SK-N-SH (cell line): ENCODE data around the gene JRKL. TPM values are rescaled to one million over a fixed set of nuclear protein-coding genes. Genes with fewer than 3 reads are reported as not detected.

Experiments
- CTCF ChIA-PET: fragments of 300-600, 350-600 bp; formaldehyde crosslinking; extraction: SDS; loops from one replicate; lab custom pipeline; 2021; lab: Yijun Ruan, JAX
- POLR2A ChIA-PET: fragments of 350-600 bp; sonication (Branson Sonifier 250); formaldehyde crosslinking; extraction: SDS; loops from one replicate; lab custom pipeline; 2020; ENCODE audit warnings: antibody characterized with exemption, inconsistent platforms; lab: Yijun Ruan, JAX
- DNase-seq: peaks from one replicate; pipeline ENCODE4 v3.0.0; 2012
- H2AFZ ChIP-seq: fragments of 200-600 bp; sonication (generic); 2 replicates; pipeline ENCODE4 v1.8.1; 2016; ENCODE audit warnings: antibody characterized with exemption, mild to moderate bottlenecking, low read depth
- H3F3A ChIP-seq: fragments of 200-600 bp; sonication (generic); replicated peaks from 2 replicates; pipeline ENCODE3; 2016; ENCODE audit warnings: antibody characterized with exemption, mild to moderate bottlenecking; ENCODE audit not compliant: insufficient read depth
- H3K27ac ChIP-seq, 2 experiments: fragments of 200-500 bp in 1 of 2; fragments of 200-600 bp in 1 of 2; sonication (Bioruptor generic) in 1 of 2; sonication (generic), shearing (Covaris generic) in 1 of 2; 2 replicates each; pipeline versions ENCODE4 v1.5.1 to v1.6.1; 2014 to 2016; ENCODE audit warnings: low read depth in 2 of 2, inconsistent platforms in 1 of 2, low read length in 1 of 2, mild to moderate bottlenecking in 1 of 2, mixed read lengths in 1 of 2
- H3K27me3 ChIP-seq: fragments of 200-600 bp; sonication (generic), shearing (Covaris generic); 2 replicates; pipeline ENCODE4 v1.6.1; 2016; ENCODE audit warnings: mixed run types; ENCODE audit not compliant: insufficient read depth
- H3K36me3 ChIP-seq, 2 experiments: fragments of 200-500 bp in 1 of 2; fragments of 200-600 bp in 1 of 2; sonication (Bioruptor generic) in 1 of 2; sonication (generic) in 1 of 2; replicated peaks in 1 of 2; 2 replicates each; pipeline versions ENCODE3 to v1.5.1; 2014 to 2016; ENCODE audit warnings: low read length in 1 of 2, mild to moderate bottlenecking in 1 of 2; ENCODE audit not compliant: insufficient read depth in 2 of 2, control insufficient read depth in 1 of 2
- H3K4me1 ChIP-seq, 2 experiments: fragments of 200-500 bp in 1 of 2; fragments of 200-600 bp in 1 of 2; sonication (Bioruptor generic) in 1 of 2; sonication (generic), shearing (Covaris generic) in 1 of 2; 2 replicates each; pipeline versions ENCODE4 v1.5.1 to v1.6.1; 2014 to 2016; ENCODE audit warnings: low read depth in 1 of 2, low read length in 1 of 2, mixed run types in 1 of 2; ENCODE audit not compliant: insufficient read depth in 2 of 2, control insufficient read depth in 1 of 2
- H3K4me2 ChIP-seq: fragments of 200-600 bp; sonication (generic), shearing (Covaris generic); 2 replicates; pipeline ENCODE4 v1.6.1; 2017; ENCODE audit warnings: mixed run types
- H3K4me3 ChIP-seq, 2 experiments: fragments of 200-500 bp in 1 of 2; fragments of 200-600 bp in 1 of 2; sonication (Bioruptor generic) in 1 of 2; sonication (generic), shearing (Covaris generic) in 1 of 2; 2 replicates each; pipeline versions ENCODE4 v1.5.1 to v1.8.1; 2014 to 2016; ENCODE audit warnings: low read depth in 2 of 2, inconsistent platforms in 1 of 2, low read length in 1 of 2, mild to moderate bottlenecking in 1 of 2, mixed read lengths in 1 of 2, moderate library complexity in 1 of 2
- H3K79me2 ChIP-seq: fragments of 200-600 bp; sonication (generic); 2 replicates; pipeline ENCODE4 v1.8.1; 2017; ENCODE audit warnings: mild to moderate bottlenecking; ENCODE audit not compliant: insufficient read depth
- H3K9ac ChIP-seq: fragments of 200-600 bp; sonication (generic); 2 replicates; pipeline ENCODE4 v1.6.1; 2017; ENCODE audit warnings: mixed run types
- H3K9me2 ChIP-seq: fragments of 200-600 bp; sonication (generic); 2 replicates; pipeline ENCODE4 v1.6.1; 2017; ENCODE audit warnings: mixed run types
- H3K9me3 ChIP-seq: fragments of 200-600 bp; sonication (generic); 2 replicates; pipeline ENCODE4 v1.6.1; 2017; ENCODE audit warnings: mixed run types, mild to moderate bottlenecking, moderate library complexity
- H4K20me1 ChIP-seq: fragments of 200-600 bp; sonication (generic); 2 replicates; pipeline ENCODE4 v1.6.1; 2017; ENCODE audit warnings: mild to moderate bottlenecking, mixed run types; ENCODE audit not compliant: insufficient read depth
- ELF1 ChIP-seq: IDR thresholded peaks from 2 replicates; pipeline ENCODE4 v1.4.0; 2012
- EP300 ChIP-seq, 2 experiments: IDR thresholded peaks; 2 replicates each; pipeline versions ENCODE4 v1.4.0 to v1.6.1; 2012; ENCODE audit warnings: borderline replicate concordance in 1 of 2, low read depth in 1 of 2, low read length in 1 of 2
- FOSL2 ChIP-seq: IDR thresholded peaks from 2 replicates; pipeline ENCODE4 v1.4.0; 2012; ENCODE audit warnings: low read depth, mild to moderate bottlenecking, moderate library complexity, borderline replicate concordance
- FOXJ3 ChIP-seq: sonication (generic); formaldehyde crosslinking; IDR thresholded peaks from 2 replicates; pipeline ENCODE4 v1.5.1; 2020; ENCODE audit warnings: mild to moderate bottlenecking, missing genetic modification reagents
- GABPA ChIP-seq: IDR thresholded peaks from 2 replicates; pipeline ENCODE4 v1.4.0; 2012; ENCODE audit warnings: low read depth, mild to moderate bottlenecking
- JUND ChIP-seq: IDR thresholded peaks from 2 replicates; pipeline ENCODE4 v1.4.0; 2012
- MXI1 ChIP-seq: IDR thresholded peaks from 2 replicates; pipeline ENCODE4 v1.6.1; 2012; ENCODE audit warnings: mild to moderate bottlenecking, low read depth, low read length, improper control_type of control experiment
- NFIC ChIP-seq: IDR thresholded peaks from 2 replicates; pipeline ENCODE4 v1.4.0; 2012; ENCODE audit warnings: borderline replicate concordance
- POLR2AphosphoS5 ChIP-seq: IDR thresholded peaks from 2 replicates; pipeline ENCODE4 v1.6.1; 2012; ENCODE audit warnings: low read depth, low read length
- RFX5 ChIP-seq: IDR thresholded peaks from 2 replicates; pipeline ENCODE4 v1.6.1; 2012; ENCODE audit warnings: mild to moderate bottlenecking, improper control_type of control experiment, low read length
- RXRA ChIP-seq: IDR thresholded peaks from 2 replicates; pipeline ENCODE4 v1.4.0; 2012; ENCODE audit warnings: low read depth, mild to moderate bottlenecking, borderline replicate concordance
- USF1 ChIP-seq: IDR thresholded peaks from 2 replicates; pipeline ENCODE4 v1.4.0; 2012; ENCODE audit warnings: low read depth, borderline replicate concordance
- WGBS: methylation state at CpG from one replicate; pipeline ENCODE4 v1.1.6; 2017; ENCODE audit warnings: low lambda C conversion rate; 5-methylcytosine and 5-hydroxymethylcytosine counted together
- polyA plus RNA-seq, 3 experiments: library from polyadenylated mRNA; depleted of rRNA; stranded (reverse); fragments of >200 nt; gene quantifications; 2 replicates each; pipeline ENCODE4 v1.2.3, GENCODE V29; 2012
- TF ChIP-seq, protein P1 (sequence below): IDR thresholded peaks from 2 replicates; pipeline ENCODE4 v1.4.0; 2012; ENCODE audit warnings: low read depth, borderline replicate concordance
- TF ChIP-seq, protein P2 (sequence below): IDR thresholded peaks from 2 replicates; pipeline ENCODE4 v1.4.0; 2012; ENCODE audit warnings: low read depth
- TF ChIP-seq, protein P3 (sequence below): fragments of 200-600 bp; sonication (generic); IDR thresholded peaks from 2 replicates; pipeline ENCODE4 v1.6.1; 2017; ENCODE audit warnings: antibody characterized with exemption, mild to moderate bottlenecking, moderate library complexity

Gene JRKL
- polyA plus RNA-seq, 1 of the 3 experiments (the other 2 are of a cell fraction), result 3.8 TPM

DNA sequence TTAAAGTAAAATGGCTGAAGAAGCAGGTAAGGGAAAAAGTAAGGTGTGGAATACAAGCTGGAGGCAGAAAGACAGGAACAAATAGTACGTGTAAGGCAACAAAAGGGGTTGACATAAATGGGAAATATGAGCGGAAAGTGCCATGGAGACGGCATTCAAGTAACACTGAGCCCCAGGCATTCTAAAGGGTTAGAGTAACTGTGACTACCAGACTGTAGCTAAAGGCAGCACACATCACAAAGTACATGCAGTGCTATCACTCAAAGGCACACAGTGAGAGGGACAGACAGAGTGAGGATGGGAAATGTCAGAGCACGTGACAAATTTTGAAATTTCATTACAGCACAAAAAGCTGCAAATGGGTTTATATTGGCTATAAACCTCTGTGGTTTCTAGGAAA lies 33.0 kb upstream of the JRKL start (continued):
- TF ChIP-seq USF1 (no peak), POLR2AphosphoS5 (no peak)

DNA sequence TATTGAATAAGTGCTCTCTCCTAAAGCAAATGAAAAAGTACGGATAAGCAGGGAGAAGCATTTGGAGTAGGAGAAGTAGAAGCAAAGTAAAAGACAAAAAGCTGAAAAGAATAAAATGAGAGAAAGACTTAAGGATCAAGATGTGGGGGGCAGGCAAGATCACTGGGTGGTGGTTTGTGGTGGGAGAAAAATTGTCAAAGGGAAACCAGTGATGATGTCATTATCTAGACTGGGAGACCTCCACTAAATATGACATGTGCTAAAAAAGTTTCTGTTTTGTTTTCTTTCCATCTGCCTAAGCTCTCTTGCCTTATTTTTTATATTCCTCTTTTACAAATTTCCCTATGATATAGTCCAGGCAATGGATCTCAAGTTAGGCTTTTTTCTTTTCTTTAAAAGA lies 32.0 kb upstream of the JRKL start:
- ChIA-PET CTCF (interaction anchor here (1.1 to 1.5 kb wide), 2 partner anchors 14 to 509 kb away, joined by 3 to 4 read pairs; partner anchors contain the start of gene MAML2), POLR2A (no interaction called here)
- Histone ChIP-seq H3K36me3 (peaks cover 63 to 78% of the 10 kb centered on the region in 2 experiments), H3K27ac (no peak overlapping the region), H3K27me3 (no peaks in the 10 kb centered on the region), H3K4me2 (no peak overlapping the region), H3F3A (no peaks in the 10 kb centered on the region), H3K4me3 (no peak overlapping the region), H2AFZ (no peak overlapping the region), H3K9ac (no peak overlapping the region), H3K9me3 (no peaks in the 10 kb centered on the region), H3K79me2 (no peaks in the 10 kb centered on the region), H3K4me1 (no peaks in the 10 kb centered on the region), H4K20me1 (no peaks in the 10 kb centered on the region), H3K9me2 (no peaks in the 10 kb centered on the region)
- TF ChIP-seq MXI1 (no peak), GABPA (no peak), FOSL2 (no peak), RFX5 (no peak), JUND (no peak), EP300 (IDR thresholded peaks at IDR 0.05; ENCODE audit: borderline replicate concordance in 1 of 2, low read depth in 1 of 2, low read length in 1 of 2) (no peak)
- TF ChIP-seq, protein P1, sequence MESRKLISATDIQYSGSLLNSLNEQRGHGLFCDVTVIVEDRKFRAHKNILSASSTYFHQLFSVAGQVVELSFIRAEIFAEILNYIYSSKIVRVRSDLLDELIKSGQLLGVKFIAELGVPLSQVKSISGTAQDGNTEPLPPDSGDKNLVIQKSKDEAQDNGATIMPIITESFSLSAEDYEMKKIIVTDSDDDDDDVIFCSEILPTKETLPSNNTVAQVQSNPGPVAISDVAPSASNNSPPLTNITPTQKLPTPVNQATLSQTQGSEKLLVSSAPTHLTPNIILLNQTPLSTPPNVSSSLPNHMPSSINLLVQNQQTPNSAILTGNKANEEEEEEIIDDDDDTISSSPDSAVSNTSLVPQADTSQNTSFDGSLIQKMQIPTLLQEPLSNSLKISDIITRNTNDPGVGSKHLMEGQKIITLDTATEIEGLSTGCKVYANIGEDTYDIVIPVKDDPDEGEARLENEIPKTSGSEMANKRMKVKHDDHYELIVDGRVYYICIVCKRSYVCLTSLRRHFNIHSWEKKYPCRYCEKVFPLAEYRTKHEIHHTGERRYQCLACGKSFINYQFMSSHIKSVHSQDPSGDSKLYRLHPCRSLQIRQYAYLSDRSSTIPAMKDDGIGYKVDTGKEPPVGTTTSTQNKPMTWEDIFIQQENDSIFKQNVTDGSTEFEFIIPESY, result no peak
- TF ChIP-seq, protein P2, sequence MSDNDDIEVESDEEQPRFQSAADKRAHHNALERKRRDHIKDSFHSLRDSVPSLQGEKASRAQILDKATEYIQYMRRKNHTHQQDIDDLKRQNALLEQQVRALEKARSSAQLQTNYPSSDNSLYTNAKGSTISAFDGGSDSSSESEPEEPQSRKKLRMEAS, result no peak
- TF ChIP-seq, protein P3, sequence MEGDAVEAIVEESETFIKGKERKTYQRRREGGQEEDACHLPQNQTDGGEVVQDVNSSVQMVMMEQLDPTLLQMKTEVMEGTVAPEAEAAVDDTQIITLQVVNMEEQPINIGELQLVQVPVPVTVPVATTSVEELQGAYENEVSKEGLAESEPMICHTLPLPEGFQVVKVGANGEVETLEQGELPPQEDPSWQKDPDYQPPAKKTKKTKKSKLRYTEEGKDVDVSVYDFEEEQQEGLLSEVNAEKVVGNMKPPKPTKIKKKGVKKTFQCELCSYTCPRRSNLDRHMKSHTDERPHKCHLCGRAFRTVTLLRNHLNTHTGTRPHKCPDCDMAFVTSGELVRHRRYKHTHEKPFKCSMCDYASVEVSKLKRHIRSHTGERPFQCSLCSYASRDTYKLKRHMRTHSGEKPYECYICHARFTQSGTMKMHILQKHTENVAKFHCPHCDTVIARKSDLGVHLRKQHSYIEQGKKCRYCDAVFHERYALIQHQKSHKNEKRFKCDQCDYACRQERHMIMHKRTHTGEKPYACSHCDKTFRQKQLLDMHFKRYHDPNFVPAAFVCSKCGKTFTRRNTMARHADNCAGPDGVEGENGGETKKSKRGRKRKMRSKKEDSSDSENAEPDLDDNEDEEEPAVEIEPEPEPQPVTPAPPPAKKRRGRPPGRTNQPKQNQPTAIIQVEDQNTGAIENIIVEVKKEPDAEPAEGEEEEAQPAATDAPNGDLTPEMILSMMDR, result no peak
- DNase-seq, result no peak
- 97% methylated on average over 1 of the region's 1 CpG for WGBS

DNA sequence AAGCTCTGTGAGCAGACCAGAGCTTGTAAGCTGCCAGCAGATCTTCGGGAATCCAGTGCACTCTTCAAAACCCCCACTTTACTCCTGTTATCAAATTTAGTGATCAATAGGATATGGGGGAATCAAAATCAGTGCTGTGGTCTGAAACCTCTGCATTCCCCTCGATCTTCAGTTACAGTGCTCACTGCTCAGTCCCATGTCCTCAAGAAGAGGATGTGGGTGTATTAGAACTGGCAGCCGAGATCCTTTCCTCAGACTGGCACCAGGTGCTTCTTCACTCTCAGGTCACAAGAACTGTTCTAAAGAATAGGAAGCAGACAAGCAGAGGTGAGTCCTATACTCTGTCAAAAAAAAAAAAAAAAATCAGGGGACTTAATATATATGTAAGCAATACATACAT lies 31.5 kb upstream of the JRKL start:
- Histone ChIP-seq H3F3A (no peaks in the 10 kb centered on the region), H3K4me2 (no peak overlapping the region), H3K4me3 (no peak overlapping the region), H3K27me3 (no peaks in the 10 kb centered on the region), H3K36me3 (peaks cover 62 to 74% of the 10 kb centered on the region in 2 experiments), H3K9ac (no peak overlapping the region), H3K9me3 (no peaks in the 10 kb centered on the region), H3K4me1 (no peaks in the 10 kb centered on the region), H2AFZ (no peak overlapping the region), H3K9me2 (no peaks in the 10 kb centered on the region), H3K79me2 (no peaks in the 10 kb centered on the region), H4K20me1 (no peaks in the 10 kb centered on the region), H3K27ac (no peak overlapping the region; a peak in 1 of 4 replicates)
- ChIA-PET CTCF (no interaction called here), POLR2A (no interaction called here)
- no peak for DNase-seq
- WGBS, result 84% methylated on average over 3 of the region's 3 CpGs
- TF ChIP-seq NFIC (no peak), MXI1 (no peak), FOXJ3 (no peak), ELF1 (no peak), RXRA (no peak)
- TF ChIP-seq, all 33 proteins: peak for 0
